GM19438 (cell line): ENCODE results near the gene TFRC.
"Not testable (repeated sequence)": the region's sequence is repeated elsewhere in the genome, so short reads cannot be mapped to it uniquely, and the experiment has no call there.

Experiments
- ATAC-seq: cut with Tn5 transposase; IDR thresholded peaks from one replicate; pipeline ENCODE4 v1.9.1; 2021; ENCODE audit warnings: low read depth; ENCODE audit not compliant: unreplicated experiment

Gene TFRC

GRCh38 chr3:196051282-196052076, 30.4 kb downstream of the TFRC start:
- ATAC-seq: no peak

GRCh38 chr3:196050597-196050996, 31.3 kb downstream of the TFRC start:
- ATAC-seq: no peak

GRCh38 chr3:196049653-196050052, 32.2 kb downstream of the TFRC start:
- no peak for ATAC-seq

GRCh38 chr3:196048922-196049598, 32.8 kb downstream of the TFRC start:
- ATAC-seq: no peak

- ATAC-seq: no peak
Measured at GRCh38 chr3:196047391-196048030, 34.4 kb downstream of the TFRC start.

- no peak for ATAC-seq
Measured at GRCh38 chr3:196044513-196044912, 37.4 kb downstream of the TFRC start.

GRCh38 chr3:196042673-196043072, 39.2 kb downstream of the TFRC start:
- ATAC-seq: no peak

GRCh38 chr3:196039359-196039758, 42.5 kb downstream of the TFRC start:
- ATAC-seq: no peak

GRCh38 chr3:196026059-196026458, 55.8 kb downstream of the TFRC start:
- not testable (repeated sequence) for ATAC-seq

GRCh38 chr3:196024968-196025367, 56.9 kb downstream of the TFRC start:
- ATAC-seq: no peak

- ATAC-seq: no peak
Measured at GRCh38 chr3:196023947-196024346, 57.9 kb downstream of the TFRC start.

- ATAC-seq: not testable (repeated sequence)
Measured at GRCh38 chr3:196022499-196022878, 59.4 kb downstream of the TFRC start.

- ATAC-seq: no peak
Measured at GRCh38 chr3:196020373-196020772, 61.5 kb downstream of the TFRC start.

GRCh38 chr3:196019576-196019975, 62.3 kb downstream of the TFRC start:
- ATAC-seq: not testable (repeated sequence)

GRCh38 chr3:196018159-196018558, 63.7 kb downstream of the TFRC start:
- not testable (repeated sequence) for ATAC-seq

GRCh38 chr3:196016485-196016884, 65.4 kb downstream of the TFRC start:
- no peak for ATAC-seq

- no peak for ATAC-seq
Measured at GRCh38 chr3:196016059-196016458, 65.8 kb downstream of the TFRC start.

- no peak for ATAC-seq
Measured at GRCh38 chr3:196013587-196014487, 68.1 kb downstream of the TFRC start.

- no peak for ATAC-seq
Measured at GRCh38 chr3:196012941-196013476, 68.9 kb downstream of the TFRC start.

GRCh38 chr3:196012481-196012880, 69.4 kb downstream of the TFRC start:
- no peak for ATAC-seq
